Measurements from ENCODE around the gene ANKRD44. TPM values are rescaled to one million over a fixed set of nuclear protein-coding genes. Genes with fewer than 3 reads are reported as not detected.

Gene ANKRD44
- total RNA-seq, 1 experiment from 2014 or later = 0.68 TPM

GRCh38 chr2:197077336-197077735 lies 233.2 kb downstream of the ANKRD44 start (continued):
- TF ChIP-seq ARID4B (CRISPR knock-in tag; IDR thresholded peaks at IDR 0.05; ENCODE audit: borderline replicate concordance) = no peak

- peaks cover 6% of the 10 kb centered on the region for H3K4me1 Mint-ChIP-seq
- CTCF ChIA-PET = interaction anchor here (0.7 to 1.7 kb wide), 9 partner anchors 10 to 306 kb away, joined by 3 to 14 read pairs (median 4); no protein-coding TSS in a partner anchor
- TF ChIP-seq IRF2 (CRISPR knock-in tag; IDR thresholded peaks at IDR 0.05; ENCODE audit: borderline replicate concordance, low read depth) = no peak
- TF ChIP-seq CTCF (IDR thresholded peaks at IDR 0.05) = no peak
- TF ChIP-seq ESRRA (CRISPR knock-in tag; IDR thresholded peaks at IDR 0.05; ENCODE audit: borderline replicate concordance) = no peak
- no peak for TF ChIP-seq FOXK1 (CRISPR knock-in tag; IDR thresholded peaks at IDR 0.05)
- TF ChIP-seq ZNF232 (CRISPR knock-in tag; IDR thresholded peaks at IDR 0.05) = no peak
- TF ChIP-seq NR3C1 (CRISPR knock-in tag; conservative IDR thresholded peaks at IDR 0.05; ENCODE audit: low read depth) = no peak
- no peak for TF ChIP-seq AR (CRISPR knock-in tag; IDR thresholded peaks at IDR 0.05)
- TF ChIP-seq ZNF425 (CRISPR knock-in tag; conservative IDR thresholded peaks at IDR 0.05) = no peak
- no peak for TF ChIP-seq GRHL2 (CRISPR knock-in tag; IDR thresholded peaks at IDR 0.05; ENCODE audit: insufficient replicate concordance, severe bottlenecking)
- no peak for TF ChIP-seq ZBTB21 (CRISPR knock-in tag; IDR thresholded peaks at IDR 0.05; ENCODE audit: borderline replicate concordance)
- peaks cover 7% of the 10 kb centered on the region for H3K9me3 Mint-ChIP-seq
- no peaks in the 10 kb centered on the region; the same call in 1 of the 2 replicates for H3K27me3 Mint-ChIP-seq (ENCODE audit: low read depth)
- H3K36me3 Mint-ChIP-seq = no peaks in the 10 kb centered on the region
- POLR2A ChIA-PET = no interaction called here
- no peak overlapping the region for H3K27ac Mint-ChIP-seq
- DNase-seq (ENCODE audit: low spot score) = no peak
- no peak for ATAC-seq
- no peak overlapping the region for H3K4me3 Mint-ChIP-seq
Observed at GRCh38 chr2:197076652-197077051, 233.9 kb downstream of the ANKRD44 start.
